ENCODE data around the gene AQP7. TPM values are rescaled to one million over a fixed set of nuclear protein-coding genes. Genes with fewer than 3 reads are reported as not detected.

AQP7 gene
- total RNA-seq, 1 experiment from 2014 or later = not detected

- no peak overlapping the region for H3K4me3 Mint-ChIP-seq (ENCODE audit: unreplicated experiment)
- ChIA-PET CTCF (interaction anchor here (1.6 to 6.1 kb wide), 5 partner anchors 10 to 52 kb away, joined by 4 to 50 read pairs (median 25); no protein-coding TSS in a partner anchor), POLR2A (no interaction called here)
- DNase-seq (ENCODE audit: unreplicated experiment) = no peak
- no peak overlapping the region for H3K27ac Mint-ChIP-seq (ENCODE audit: low read depth, unreplicated experiment)
- H3K9me3 Mint-ChIP-seq (ENCODE audit: unreplicated experiment) = no peaks in the 10 kb centered on the region
- BruUV-seq (replicated peaks) = no TSS peak
- H3K4me1 Mint-ChIP-seq (ENCODE audit: insufficient read depth, unreplicated experiment) = peaks cover 34% of the 10 kb centered on the region
- intact Hi-C loops (cut with micrococcal nuclease) = no loop called here
- no peak for TF ChIP-seq CTCF (IDR thresholded peaks at IDR 0.05; ENCODE audit: unreplicated experiment)
- H3K27me3 Mint-ChIP-seq (ENCODE audit: insufficient read depth, unreplicated experiment) = no peaks in the 10 kb centered on the region
- no peaks in the 10 kb centered on the region for H3K36me3 Mint-ChIP-seq (ENCODE audit: insufficient read depth, unreplicated experiment)
Observed at GRCh38 chr9:33414268-33414667, 11.9 kb upstream of the AQP7 start.

- Mint-ChIP-seq H3K4me3 (ENCODE audit: unreplicated experiment) (no peak overlapping the region), H3K27me3 (ENCODE audit: insufficient read depth, unreplicated experiment) (no peaks in the 10 kb centered on the region), H3K9me3 (ENCODE audit: unreplicated experiment) (no peaks in the 10 kb centered on the region), H3K36me3 (ENCODE audit: insufficient read depth, unreplicated experiment) (no peaks in the 10 kb centered on the region), H3K4me1 (ENCODE audit: insufficient read depth, unreplicated experiment) (peaks cover 10% of the 10 kb centered on the region), H3K27ac (ENCODE audit: low read depth, unreplicated experiment) (peak overlapping the region; percentile 70)
- intact Hi-C loops (cut with micrococcal nuclease) = no loop called here
- no peak for TF ChIP-seq CTCF (IDR thresholded peaks at IDR 0.05; ENCODE audit: unreplicated experiment)
- no TSS peak for BruUV-seq (replicated peaks)
- DNase-seq (ENCODE audit: unreplicated experiment) = peak; percentile 89
- ChIA-PET CTCF (interaction anchor here (0.6 to 5.3 kb wide), 11 partner anchors 9 to 240 kb away, joined by 3 to 47 read pairs (median 4); no protein-coding TSS in a partner anchor), POLR2A (interaction anchor here (0.6 to 1.2 kb wide), 6 partner anchors 39 to 144 kb away, joined by 3 to 4 read pairs (median 3); partner anchors contain the start of genes AQP3, BAG1 and NOL6)
Observed at GRCh38 chr9:33408087-33408486, 5.7 kb upstream of the AQP7 start.

GRCh38 chr9:33407061-33407460, 4.7 kb upstream of the AQP7 start:
- H3K4me3 Mint-ChIP-seq (ENCODE audit: unreplicated experiment) = no peak overlapping the region
- ChIA-PET POLR2A (interaction anchor here (0.9 kb wide), 1 partner anchor 9 kb away, joined by 3 read pairs; no protein-coding TSS in a partner anchor), CTCF (interaction anchor here (0.7 to 5.3 kb wide), 7 partner anchors 8 to 217 kb away, joined by 3 to 47 read pairs (median 4); no protein-coding TSS in a partner anchor)
- H3K9me3 Mint-ChIP-seq (ENCODE audit: unreplicated experiment) = no peaks in the 10 kb centered on the region
- intact Hi-C loops (cut with micrococcal nuclease) = no loop called here
- no peaks in the 10 kb centered on the region for H3K36me3 Mint-ChIP-seq (ENCODE audit: insufficient read depth, unreplicated experiment)
- H3K27me3 Mint-ChIP-seq (ENCODE audit: insufficient read depth, unreplicated experiment) = no peaks in the 10 kb centered on the region
- TF ChIP-seq CTCF (IDR thresholded peaks at IDR 0.05; ENCODE audit: unreplicated experiment) = no peak
- peaks cover 11% of the 10 kb centered on the region for H3K4me1 Mint-ChIP-seq (ENCODE audit: insufficient read depth, unreplicated experiment)
- H3K27ac Mint-ChIP-seq (ENCODE audit: low read depth, unreplicated experiment) = no peak overlapping the region
- no peak for DNase-seq (ENCODE audit: unreplicated experiment)
- BruUV-seq (replicated peaks) = no TSS peak

- Mint-ChIP-seq H3K4me3 (ENCODE audit: unreplicated experiment) (no peak overlapping the region), H3K36me3 (ENCODE audit: insufficient read depth, unreplicated experiment) (no peaks in the 10 kb centered on the region), H3K27ac (ENCODE audit: low read depth, unreplicated experiment) (peak overlapping the region; percentile 16), H3K27me3 (ENCODE audit: insufficient read depth, unreplicated experiment) (no peaks in the 10 kb centered on the region), H3K4me1 (ENCODE audit: insufficient read depth, unreplicated experiment) (peaks cover 11% of the 10 kb centered on the region), H3K9me3 (ENCODE audit: unreplicated experiment) (no peaks in the 10 kb centered on the region)
- CTCF ChIA-PET = interaction anchor here (0.6 to 5.0 kb wide), 22 partner anchors 11 to 442 kb away, joined by 3 to 114 read pairs (median 8); partner anchors contain the start of genes AQP3 and NOL6
- peak; percentile 46 for DNase-seq (ENCODE audit: unreplicated experiment)
- POLR2A ChIA-PET = interaction anchor here (0.9 to 2.5 kb wide), 2 partner anchors 62 to 174 kb away, joined by 3 to 13 read pairs; no protein-coding TSS in a partner anchor
- intact Hi-C loops (cut with micrococcal nuclease) = loop anchor here (5.0 kb wide), 3 partner anchors 112 to 317 kb away; no protein-coding TSS in a partner anchor
- no peak for TF ChIP-seq CTCF (IDR thresholded peaks at IDR 0.05; ENCODE audit: unreplicated experiment)
- BruUV-seq (replicated peaks) = no TSS peak
Observed at GRCh38 chr9:33404788-33405362, 2.5 kb upstream of the AQP7 start.

All from MCF 10A (cell line).